Stimulated activated naive CD8-positive, alpha-beta T cell treated with anti-CD3 and anti-CD28 coated beads, Interleukin-15, Interleukin-2, amounts not matched to agents 100 U/mL and 50 U/mL, for 24 hours (primary cell): ENCODE results near the gene HNRNPR.
"Not testable (repeated sequence)": the region's sequence is repeated elsewhere in the genome, so short reads cannot be mapped to it uniquely, and the experiment has no call there.

Experiments
- ATAC-seq: fragments of 150-1000 bp; cut with Tn5 transposase; one replicate; pipeline ENCODE4 v1.10.0; 2021
- DNase-seq: peaks from one replicate; pipeline ENCODE4 v3.0.0; 2021

Gene HNRNPR

DNA sequence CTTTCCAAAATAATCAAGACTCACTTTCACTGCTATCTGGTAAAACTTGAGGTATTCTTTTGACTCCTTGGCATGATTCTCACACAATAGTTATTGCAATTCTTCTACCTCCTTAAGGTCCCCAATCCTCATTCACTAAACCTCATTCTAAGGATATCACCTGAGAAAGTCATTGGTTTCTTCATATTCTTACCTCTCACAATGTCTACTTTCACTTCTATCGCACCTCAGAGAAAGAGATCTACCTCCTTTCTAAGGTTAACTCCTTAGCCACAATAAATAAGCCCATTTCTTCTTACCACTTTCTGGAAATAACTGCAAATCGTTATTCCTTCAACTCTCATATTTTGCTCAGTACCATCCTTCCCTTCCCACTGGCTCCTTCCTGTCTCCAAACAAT is 18.7 kb downstream of the HNRNPR start:
- no peak for ATAC-seq
- no peak for DNase-seq

DNA sequence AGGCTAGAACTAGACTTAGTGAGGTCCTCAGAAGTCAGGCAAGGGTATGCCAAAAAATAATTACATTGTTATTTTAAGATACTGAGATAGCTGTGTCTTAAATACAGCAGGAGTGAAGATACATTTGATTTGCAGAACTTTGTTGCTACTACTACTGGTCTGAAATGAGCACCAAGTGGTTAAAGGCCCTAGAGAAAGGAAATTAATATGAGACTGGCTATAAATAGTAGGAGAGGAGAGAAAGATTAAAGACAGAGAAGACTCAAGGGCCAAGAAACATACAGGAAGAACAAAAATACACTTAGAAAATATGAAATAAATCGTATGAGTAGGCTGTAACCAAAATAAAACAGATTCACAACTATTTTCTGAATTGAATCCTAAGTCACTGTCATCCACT is 21.3 kb downstream of the HNRNPR start:
- no peak for ATAC-seq

DNA sequence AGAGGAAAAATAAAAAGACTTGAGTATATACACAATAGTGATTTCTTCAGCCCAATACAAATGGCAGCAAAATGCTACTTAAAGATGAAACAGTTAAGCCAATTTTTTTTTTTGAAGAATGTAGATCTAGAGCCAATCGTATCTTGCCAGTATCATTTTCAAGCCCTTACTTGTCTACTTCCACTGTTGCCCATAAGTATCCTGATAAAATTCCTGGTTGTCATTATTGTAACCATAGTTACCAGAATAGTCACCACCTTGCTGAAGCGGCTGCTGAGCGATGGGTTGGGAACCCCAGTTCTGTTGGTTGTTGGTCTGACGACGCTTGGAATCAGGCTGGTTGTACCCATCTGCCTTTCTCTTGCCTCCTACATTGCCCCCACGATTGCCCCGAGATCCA is 33.8 kb downstream of the HNRNPR start:
- not testable (repeated sequence) for DNase-seq, ATAC-seq

More for the DNA sequence above, 21.3 kb downstream of the HNRNPR start:
- no peak for DNase-seq

GRCh38 chr1:23304140-23304620 is 39.9 kb downstream of the HNRNPR start:
- no peak for ATAC-seq

GRCh38 chr1:23303524-23303923 is 40.6 kb downstream of the HNRNPR start:
- no peak for DNase-seq
- ATAC-seq, result no peak

More at GRCh38 chr1:23304140-23304620, 39.9 kb downstream of the HNRNPR start:
- DNase-seq, result no peak

- ATAC-seq, result no peak
- no peak for DNase-seq
Measured at GRCh38 chr1:23296931-23297330, 47.2 kb downstream of the HNRNPR start.

GRCh38 chr1:23291706-23292105 is 52.4 kb downstream of the HNRNPR start:
- ATAC-seq, result no peak

GRCh38 chr1:23290836-23291565 is 53.1 kb downstream of the HNRNPR start:
- DNase-seq (no peak), ATAC-seq (no peak)

More at GRCh38 chr1:23291706-23292105, 52.4 kb downstream of the HNRNPR start:
- no peak for DNase-seq

DNA sequence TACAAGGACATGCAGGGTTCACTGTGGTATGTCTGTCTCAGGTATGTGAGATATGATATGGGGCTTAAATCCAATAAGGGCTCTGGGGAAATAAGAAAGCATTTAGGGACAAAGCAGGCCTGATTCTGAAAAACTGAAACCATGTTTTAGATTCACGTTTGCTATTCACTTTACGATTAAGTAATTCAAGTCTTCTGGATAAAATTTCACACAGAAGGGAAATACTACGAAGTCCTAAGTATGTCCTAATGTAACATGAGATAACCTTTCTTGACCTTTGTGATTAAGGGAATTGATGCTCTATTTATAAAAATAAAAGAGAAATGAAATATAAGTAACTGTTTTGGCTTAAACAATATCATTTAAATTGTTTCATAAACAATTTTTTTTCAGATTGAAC is 55.4 kb downstream of the HNRNPR start:
- DNase-seq (no peak), ATAC-seq (no peak)

GRCh38 chr1:23288201-23288600 is 55.9 kb downstream of the HNRNPR start:
- no peak for ATAC-seq
- DNase-seq, result no peak

DNA sequence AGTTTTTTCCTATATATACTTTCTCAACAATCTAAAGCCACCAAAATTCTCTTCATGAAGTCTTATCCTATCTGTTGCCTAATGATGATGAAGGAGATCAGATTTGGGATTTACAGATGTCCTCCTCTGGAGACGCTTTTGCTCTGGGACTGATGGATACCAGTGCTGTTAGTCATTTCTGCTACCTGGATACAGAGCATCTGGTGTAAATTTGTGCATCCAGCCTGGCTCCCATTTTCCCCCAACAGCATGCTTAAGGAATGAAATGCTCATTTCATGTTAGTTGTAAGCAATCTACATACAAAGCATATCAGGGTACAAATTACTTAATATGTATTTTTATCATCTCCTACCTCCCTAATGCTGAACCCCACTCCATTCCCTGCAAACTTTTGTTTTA is 57.7 kb downstream of the HNRNPR start:
- no peak for DNase-seq
- ATAC-seq, result no peak

- ATAC-seq, result no peak
Measured at GRCh38 chr1:23283667-23284602, 60.1 kb downstream of the HNRNPR start.

DNA sequence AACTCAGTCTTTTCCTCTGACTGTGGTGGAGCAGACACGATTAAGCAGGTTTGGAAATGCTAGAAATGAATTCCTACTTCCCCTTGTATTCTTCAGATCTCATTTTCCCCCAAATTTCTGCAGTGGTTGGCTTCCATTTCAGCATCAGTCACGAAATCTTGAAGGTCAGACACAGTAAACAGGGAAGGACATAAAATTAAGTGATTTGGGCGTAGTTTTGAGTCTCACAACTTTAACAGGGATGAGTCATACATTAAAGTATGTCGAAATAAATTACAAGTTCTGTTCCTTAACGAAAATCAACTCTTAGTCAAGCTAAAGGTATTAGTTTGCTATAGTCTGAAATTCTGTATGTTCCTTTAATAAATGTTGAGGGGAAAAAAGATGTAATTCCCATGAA is 61.1 kb downstream of the HNRNPR start:
- ATAC-seq (no peak), DNase-seq (no peak)

More at GRCh38 chr1:23283667-23284602, 60.1 kb downstream of the HNRNPR start:
- DNase-seq, result no peak

GRCh38 chr1:23278717-23279116 is 65.4 kb downstream of the HNRNPR start:
- ATAC-seq (no peak), DNase-seq (no peak)

DNA sequence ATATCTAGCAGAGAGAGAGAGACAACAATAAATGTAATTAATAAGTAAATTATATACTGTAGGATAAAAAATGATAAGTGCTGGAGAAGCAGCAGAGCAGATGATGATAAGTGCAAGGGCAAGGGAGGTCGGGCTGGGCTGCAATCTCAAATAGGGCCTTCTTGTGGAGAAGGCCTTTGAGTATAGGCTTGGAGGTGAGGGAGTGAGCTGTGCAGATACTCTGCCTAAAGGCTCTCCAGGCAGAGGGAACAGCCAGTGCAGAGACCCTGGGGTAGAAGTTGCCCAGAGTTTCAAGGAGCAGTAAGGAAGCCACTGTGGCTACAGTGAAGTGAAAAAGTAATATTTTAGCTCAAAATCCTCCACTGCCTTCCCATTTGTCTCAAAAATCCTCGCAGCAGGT is 67.6 kb downstream of the HNRNPR start:
- ATAC-seq (no peak), DNase-seq (no peak)

DNA sequence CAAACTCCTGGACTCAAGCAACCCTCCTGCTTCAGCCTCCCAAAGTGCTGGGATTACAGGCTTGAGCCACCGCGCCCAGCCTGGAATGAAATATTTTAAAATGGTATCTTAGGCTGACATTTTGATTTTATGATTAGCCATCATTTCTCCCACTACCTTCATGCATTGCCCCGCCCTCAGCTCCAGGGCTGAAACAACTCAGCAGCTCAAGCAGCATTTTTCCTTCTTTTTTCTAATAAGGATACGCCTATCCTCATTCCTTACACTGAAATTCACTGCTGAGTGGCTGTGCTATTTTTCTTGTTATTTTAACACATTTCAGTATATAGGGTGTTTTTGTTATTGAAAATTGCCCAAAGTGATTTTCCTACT is 70.0 kb downstream of the HNRNPR start:
- DNase-seq, result no peak
- no peak for ATAC-seq

GRCh38 chr1:23273450-23274133 is 70.5 kb downstream of the HNRNPR start:
- DNase-seq (no peak), ATAC-seq (no peak)

- ATAC-seq, result no peak
Measured at GRCh38 chr1:23263380-23263887, 80.7 kb downstream of the HNRNPR start.

DNA sequence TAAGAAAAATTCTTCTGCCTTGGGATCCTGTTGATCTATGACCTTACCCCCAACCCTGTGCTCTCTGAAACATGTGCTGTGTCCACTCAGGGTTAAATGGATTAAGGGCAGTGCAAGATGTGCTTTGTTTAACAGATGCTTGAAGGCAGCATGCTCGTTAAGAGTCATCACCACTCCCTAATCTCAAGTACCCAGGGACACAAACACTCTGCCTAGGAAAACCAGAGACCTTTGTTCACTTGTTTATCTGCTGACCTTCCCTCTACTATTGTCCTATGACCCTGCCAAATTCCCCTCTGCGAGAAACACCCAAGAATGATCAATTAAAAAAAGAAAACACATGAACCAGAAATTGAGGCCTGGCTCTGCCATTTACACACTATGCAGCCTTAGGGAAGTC is 86.0 kb downstream of the HNRNPR start:
- ATAC-seq, result not testable (repeated sequence)

More at GRCh38 chr1:23263380-23263887, 80.7 kb downstream of the HNRNPR start:
- no peak for DNase-seq

GRCh38 chr1:23257371-23257770 is 86.7 kb downstream of the HNRNPR start:
- ATAC-seq, DNase-seq: not testable (repeated sequence)

More for the DNA sequence above, 86.0 kb downstream of the HNRNPR start:
- DNase-seq, result not testable (repeated sequence)
